ENCODE data around the gene BLTP3B. TPM values are rescaled to one million over a fixed set of nuclear protein-coding genes. Genes with fewer than 3 reads are reported as not detected.
"Not testable (repeated sequence)": the region's sequence is repeated elsewhere in the genome, so short reads cannot be mapped to it uniquely, and the experiment has no call there.

BLTP3B gene, protein sequence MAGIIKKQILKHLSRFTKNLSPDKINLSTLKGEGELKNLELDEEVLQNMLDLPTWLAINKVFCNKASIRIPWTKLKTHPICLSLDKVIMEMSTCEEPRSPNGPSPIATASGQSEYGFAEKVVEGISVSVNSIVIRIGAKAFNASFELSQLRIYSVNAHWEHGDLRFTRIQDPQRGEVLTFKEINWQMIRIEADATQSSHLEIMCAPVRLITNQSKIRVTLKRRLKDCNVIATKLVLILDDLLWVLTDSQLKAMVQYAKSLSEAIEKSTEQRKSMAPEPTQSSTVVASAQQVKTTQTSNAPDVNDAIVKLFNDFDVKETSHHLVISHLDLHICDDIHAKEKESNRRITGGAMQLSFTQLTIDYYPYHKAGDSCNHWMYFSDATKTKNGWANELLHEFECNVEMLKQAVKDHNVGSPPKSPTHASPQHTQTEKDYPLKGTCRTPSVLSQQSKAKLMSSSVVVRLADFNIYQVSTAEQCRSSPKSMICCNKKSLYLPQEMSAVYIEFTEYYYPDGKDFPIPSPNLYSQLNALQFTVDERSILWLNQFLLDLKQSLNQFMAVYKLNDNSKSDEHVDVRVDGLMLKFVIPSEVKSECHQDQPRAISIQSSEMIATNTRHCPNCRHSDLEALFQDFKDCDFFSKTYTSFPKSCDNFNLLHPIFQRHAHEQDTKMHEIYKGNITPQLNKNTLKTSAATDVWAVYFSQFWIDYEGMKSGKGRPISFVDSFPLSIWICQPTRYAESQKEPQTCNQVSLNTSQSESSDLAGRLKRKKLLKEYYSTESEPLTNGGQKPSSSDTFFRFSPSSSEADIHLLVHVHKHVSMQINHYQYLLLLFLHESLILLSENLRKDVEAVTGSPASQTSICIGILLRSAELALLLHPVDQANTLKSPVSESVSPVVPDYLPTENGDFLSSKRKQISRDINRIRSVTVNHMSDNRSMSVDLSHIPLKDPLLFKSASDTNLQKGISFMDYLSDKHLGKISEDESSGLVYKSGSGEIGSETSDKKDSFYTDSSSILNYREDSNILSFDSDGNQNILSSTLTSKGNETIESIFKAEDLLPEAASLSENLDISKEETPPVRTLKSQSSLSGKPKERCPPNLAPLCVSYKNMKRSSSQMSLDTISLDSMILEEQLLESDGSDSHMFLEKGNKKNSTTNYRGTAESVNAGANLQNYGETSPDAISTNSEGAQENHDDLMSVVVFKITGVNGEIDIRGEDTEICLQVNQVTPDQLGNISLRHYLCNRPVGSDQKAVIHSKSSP (N-terminal part only)
- 17.8 and 19.0 TPM in 2 replicates for total RNA-seq
- long read RNA-seq, partial matches to known transcripts, result 30 of 42 reads
- long read RNA-seq, other reads (novel, unspliced or antisense), result 11 of 42 reads

DNA sequence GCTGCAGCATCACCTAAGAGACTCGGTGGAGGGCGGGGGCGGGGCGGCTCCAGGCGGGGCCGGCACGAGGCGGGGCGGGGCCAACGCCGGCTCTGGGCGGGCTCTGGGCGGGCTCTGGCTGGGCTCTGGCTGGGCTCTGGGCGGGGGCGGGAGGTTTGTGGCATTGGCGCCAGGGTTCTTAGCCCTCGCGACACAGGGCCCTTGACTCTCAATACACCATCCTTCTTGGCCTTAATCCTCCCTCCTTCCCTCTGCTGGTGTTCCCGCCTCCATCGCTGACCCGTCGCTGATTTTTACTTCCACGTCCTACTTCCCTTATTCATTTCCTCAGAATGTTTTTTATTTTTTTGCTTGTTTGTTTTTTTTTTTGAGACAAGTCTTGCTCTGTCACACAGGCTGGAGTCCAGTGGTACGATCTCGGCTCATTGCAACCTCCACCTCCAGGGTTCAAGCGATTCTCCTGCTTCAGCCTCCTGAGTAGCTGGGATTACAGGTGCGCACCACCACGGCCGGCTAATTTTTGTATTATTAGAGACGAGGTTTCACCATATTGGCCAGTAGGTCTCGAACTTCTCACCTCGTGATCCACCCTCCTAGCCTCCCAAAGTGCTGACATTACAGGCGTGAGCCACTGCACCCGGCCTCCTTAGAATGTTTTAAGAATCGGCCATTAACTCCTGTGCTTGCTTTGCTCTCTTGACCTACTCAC, at the start of gene BLTP3B:
BLTP3B (minus strand) TSS at position 24 of the 709 bp plus-strand sequence. CDS start 239 bp downstream, outside the sequence.
- no peaks in the 10 kb centered on the region for H3K36me3 Mint-ChIP-seq (ENCODE audit: low read depth)
- peak within 1 kb of the TSS; percentile 96 for H3K27ac Mint-ChIP-seq (ENCODE audit: unreplicated experiment)
- H3K4me1 Mint-ChIP-seq, result peaks cover 33% of the 10 kb centered on the region
- peak within 1 kb of the TSS; percentile 93 for H3K4me3 Mint-ChIP-seq
- peak; percentile 83 for DNase-seq (ENCODE audit: low read depth, low spot score)
- H3K27me3 Mint-ChIP-seq (ENCODE audit: low read depth), result no peaks in the 10 kb centered on the region
- H3K9me3 Mint-ChIP-seq, result no peaks in the 10 kb centered on the region
- TF ChIP-seq CTCF (conservative IDR thresholded peaks at IDR 0.05), result no peak

DNA sequence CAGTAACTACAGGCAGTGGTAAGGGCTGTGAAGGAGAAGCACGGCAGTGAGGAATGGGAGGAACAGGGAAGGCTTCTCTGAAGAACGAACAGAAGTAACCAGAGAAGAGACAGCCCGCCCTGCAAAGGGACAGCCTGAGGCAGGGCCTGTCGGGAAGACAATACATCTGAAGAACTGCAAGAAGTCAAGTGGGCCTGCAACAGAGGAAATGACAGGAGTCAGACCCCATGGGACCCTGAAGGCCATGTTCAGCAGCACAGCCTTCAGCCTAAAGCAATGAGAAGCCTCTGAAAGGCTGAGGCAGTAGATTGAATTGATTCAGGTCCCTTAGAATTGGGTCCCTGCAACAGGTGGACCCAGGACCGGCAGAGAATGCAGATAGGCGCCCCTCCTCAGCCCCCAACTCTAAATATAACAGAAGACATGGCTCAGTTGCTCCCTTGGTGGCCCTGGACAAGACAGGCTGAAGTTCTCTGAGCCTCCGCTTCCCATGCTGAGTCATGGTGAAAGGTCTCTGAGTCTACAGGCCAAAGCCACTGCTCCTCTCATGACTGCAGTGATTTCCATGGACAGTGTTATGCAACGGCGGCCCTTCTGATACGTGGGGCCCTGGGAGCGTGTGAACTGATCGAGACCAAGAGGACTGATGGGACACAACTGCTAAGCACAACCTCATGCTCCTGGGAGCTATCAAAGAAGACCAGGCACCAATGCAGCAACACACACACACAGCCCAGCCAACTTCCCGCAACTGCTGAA, 47.1 kb upstream of the BLTP3B start:
- DNase-seq (ENCODE audit: low read depth, low spot score), result no peak
- no peak for TF ChIP-seq CTCF (conservative IDR thresholded peaks at IDR 0.05)
- Mint-ChIP-seq H3K27ac (ENCODE audit: unreplicated experiment) (no peak overlapping the region), H3K27me3 (ENCODE audit: low read depth) (no peaks in the 10 kb centered on the region), H3K36me3 (ENCODE audit: low read depth) (no peaks in the 10 kb centered on the region), H3K9me3 (no peaks in the 10 kb centered on the region), H3K4me1 (no peaks in the 10 kb centered on the region), H3K4me3 (no peak overlapping the region)

- DNase-seq (ENCODE audit: low read depth, low spot score); H3K4me1 Mint-ChIP-seq; H3K36me3 Mint-ChIP-seq (ENCODE audit: low read depth); H3K9me3 Mint-ChIP-seq; H3K27ac Mint-ChIP-seq (ENCODE audit: unreplicated experiment); H3K27me3 Mint-ChIP-seq (ENCODE audit: low read depth); H3K4me3 Mint-ChIP-seq: not testable (repeated sequence)
Observed at GRCh38 chr12:100188888-100189635, 46.4 kb upstream of the BLTP3B start.

DNA sequence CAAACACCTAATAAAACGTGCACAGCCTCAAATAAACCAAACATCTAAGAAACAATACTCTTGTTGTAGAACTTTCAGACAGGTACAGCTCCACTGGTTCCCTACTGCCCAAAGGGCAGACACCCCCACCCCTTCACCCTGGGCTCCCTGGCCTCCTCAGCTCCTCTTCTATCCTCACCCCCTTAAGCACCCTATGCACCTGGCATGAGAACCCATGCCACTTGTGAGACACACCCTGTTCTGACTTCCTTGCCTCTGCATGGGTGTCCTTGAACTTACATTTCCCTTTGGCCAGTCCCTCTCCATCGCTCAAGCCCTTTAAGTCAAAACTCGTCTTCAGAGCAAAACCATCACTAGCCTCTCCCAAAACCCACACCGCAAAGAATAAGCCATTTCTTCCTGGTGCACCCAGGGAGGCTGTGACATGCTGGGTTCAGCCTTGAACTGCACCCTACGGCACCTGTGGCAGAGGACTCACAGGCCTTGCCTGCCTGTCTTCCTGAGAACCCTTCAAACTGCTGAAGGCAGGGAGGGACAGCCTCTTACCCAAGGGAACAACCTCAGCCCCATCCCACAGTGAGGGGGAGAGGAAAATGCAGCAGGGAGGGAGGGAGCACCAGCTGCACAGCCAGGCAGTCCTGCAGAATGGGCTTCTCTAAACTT, 45.3 kb upstream of the BLTP3B start:
- no peaks in the 10 kb centered on the region for H3K27me3 Mint-ChIP-seq (ENCODE audit: low read depth)
- no peaks in the 10 kb centered on the region for H3K4me1 Mint-ChIP-seq
- H3K4me3 Mint-ChIP-seq, result no peak overlapping the region
- DNase-seq (ENCODE audit: low read depth, low spot score), result no peak
- H3K27ac Mint-ChIP-seq (ENCODE audit: unreplicated experiment), result peak overlapping the region; percentile 58
- H3K36me3 Mint-ChIP-seq (ENCODE audit: low read depth), result no peaks in the 10 kb centered on the region
- H3K9me3 Mint-ChIP-seq, result no peaks in the 10 kb centered on the region
- no peak for TF ChIP-seq CTCF (conservative IDR thresholded peaks at IDR 0.05)

All from neural crest cell (in vitro differentiated cells).